Measurements from ENCODE around the gene FOXC1. TPM values are rescaled to one million over a fixed set of nuclear protein-coding genes. Genes with fewer than 3 reads are reported as not detected.
A peak's percentile ranks its signal among the peaks of the same experiment; 100 is the strongest.

The FOXC1 gene
- total and polyA plus RNA-seq, 7 experiments from 2014 or later: not detected

GRCh38 chr6:1594445-1595200, 15.1 kb upstream of the FOXC1 start:
- H3K4me3 ChIP-seq (ENCODE audit: low read length): no peak overlapping the region
- intact Hi-C loops (cut with micrococcal nuclease): no loop called here
- no peak for DNase-seq
- H3K27ac ChIP-seq (ENCODE audit: low read depth, low read length): no peak overlapping the region
- H3K9me3 ChIP-seq (ENCODE audit: control insufficient read depth in 2 of 3, low read length in 3 of 3): no peaks in the 10 kb centered on the region
- no peak for ATAC-seq
- Mint-ChIP-seq H3K4me1 (peaks cover 4 to 9% (median 4%) of the 10 kb centered on the region in 7 donors), H3K4me3 (peak overlapping the region in 1 of 10 donors; percentile 35), H3K9me3 (no peaks in the 10 kb centered on the region), H3K27me3 (peaks cover 44 to 52% (median 48%) of the 10 kb centered on the region in 5 donors), H3K27ac (no peak overlapping the region), H3K36me3 (no peaks in the 10 kb centered on the region)
- peaks cover 0 to 4% of the 10 kb centered on the region in 2 donors for H3K4me1 ChIP-seq (ENCODE audit: control insufficient read depth in 2 of 2, insufficient read depth in 2 of 2, low read length in 2 of 2)
- ChIA-PET POLR2A (interaction anchor here (0.6 kb wide), 1 partner anchor 34 kb away, joined by 3 read pairs; no protein-coding TSS in a partner anchor), CTCF (interaction anchor here (0.7 to 4.8 kb wide), 6 partner anchors 9 to 1156 kb away, joined by 3 to 58 read pairs (median 8); partner anchors contain the start of gene MYLK4)
- peaks cover 0 to 4% of the 10 kb centered on the region in 2 donors for H3K27me3 ChIP-seq (ENCODE audit: control insufficient read depth in 2 of 2, insufficient read depth in 2 of 2, low read length in 2 of 2)
- no peaks in the 10 kb centered on the region for H3K36me3 ChIP-seq (ENCODE audit: control insufficient read depth in 2 of 3, insufficient read depth in 3 of 3, low read length in 3 of 3)

- Mint-ChIP-seq H3K27me3 (peaks cover 51 to 60% (median 53%) of the 10 kb centered on the region in 5 donors), H3K4me1 (peaks cover 4 to 9% (median 4%) of the 10 kb centered on the region in 7 donors), H3K9me3 (no peaks in the 10 kb centered on the region), H3K27ac (no peak overlapping the region), H3K36me3 (no peaks in the 10 kb centered on the region), H3K4me3 (peak overlapping the region in 1 of 10 donors; percentile 35)
- CTCF ChIA-PET: interaction anchor here (0.7 to 4.8 kb wide), 13 partner anchors 9 to 1155 kb away, joined by 3 to 58 read pairs (median 4); partner anchors contain the start of gene MYLK4
- intact Hi-C loops (cut with micrococcal nuclease): loop anchor here (1.0 to 2.0 kb wide), 10 partner anchors 71 to 1155 kb away; partner anchors contain the start of gene MYLK4 (in 2 of the 2)
- ATAC-seq (no peak), DNase-seq (no peak)
- Histone ChIP-seq H3K27me3 (ENCODE audit: control insufficient read depth in 2 of 2, insufficient read depth in 2 of 2, low read length in 2 of 2) (peaks cover 0 to 4% of the 10 kb centered on the region in 2 donors), H3K27ac (ENCODE audit: low read depth, low read length) (no peak overlapping the region), H3K9me3 (ENCODE audit: control insufficient read depth in 2 of 3, low read length in 3 of 3) (no peaks in the 10 kb centered on the region), H3K36me3 (ENCODE audit: control insufficient read depth in 2 of 3, insufficient read depth in 3 of 3, low read length in 3 of 3) (no peaks in the 10 kb centered on the region), H3K4me1 (ENCODE audit: control insufficient read depth in 2 of 2, insufficient read depth in 2 of 2, low read length in 2 of 2) (peaks cover 0 to 4% of the 10 kb centered on the region in 2 donors), H3K4me3 (ENCODE audit: low read length) (no peak overlapping the region)
- POLR2A ChIA-PET: no interaction called here
Observed at GRCh38 chr6:1595271-1596087, 14.2 kb upstream of the FOXC1 start.

GRCh38 chr6:1596088-1596852, 13.4 kb upstream of the FOXC1 start:
- Histone ChIP-seq H3K4me3 (ENCODE audit: low read length) (no peak overlapping the region), H3K27me3 (ENCODE audit: control insufficient read depth in 2 of 2, insufficient read depth in 2 of 2, low read length in 2 of 2) (peaks cover 0 to 4% of the 10 kb centered on the region in 2 donors), H3K27ac (ENCODE audit: low read depth, low read length) (no peak overlapping the region), H3K36me3 (ENCODE audit: control insufficient read depth in 2 of 3, insufficient read depth in 3 of 3, low read length in 3 of 3) (no peaks in the 10 kb centered on the region), H3K9me3 (ENCODE audit: control insufficient read depth in 2 of 3, low read length in 3 of 3) (no peaks in the 10 kb centered on the region), H3K4me1 (ENCODE audit: control insufficient read depth in 2 of 2, insufficient read depth in 2 of 2, low read length in 2 of 2) (peaks cover 0 to 4% of the 10 kb centered on the region in 2 donors)
- DNase-seq (peak in 8 of 9 donors; percentile 45 to 76 (median 63)), ATAC-seq (peak; percentile 90)
- Mint-ChIP-seq H3K27ac (peak overlapping the region in 1 of 9 donors; percentile 28), H3K9me3 (no peaks in the 10 kb centered on the region), H3K4me1 (peaks cover 4 to 9% (median 7%) of the 10 kb centered on the region in 7 donors), H3K4me3 (peak overlapping the region in 6 of 10 donors; percentile 7 to 42 (median 30)), H3K36me3 (no peaks in the 10 kb centered on the region), H3K27me3 (peaks cover 59 to 68% (median 60%) of the 10 kb centered on the region in 5 donors)
- intact Hi-C loops (cut with micrococcal nuclease): loop anchor here (1.0 to 2.0 kb wide), 10 partner anchors 72 to 1155 kb away; partner anchors contain the start of gene MYLK4 (in 2 of the 2)
- POLR2A ChIA-PET: no interaction called here
- CTCF ChIA-PET: interaction anchor here (0.6 to 4.8 kb wide), 18 partner anchors 11 to 1154 kb away, joined by 3 to 58 read pairs (median 4); partner anchors contain the start of gene MYLK4

- DNase-seq (no peak), ATAC-seq (no peak)
- no peak overlapping the region for H3K4me3 ChIP-seq (ENCODE audit: low read length)
- H3K4me1 Mint-ChIP-seq: peaks cover 4 to 9% (median 7%) of the 10 kb centered on the region in 7 donors
- peaks cover 0 to 8% of the 10 kb centered on the region in 2 donors for H3K27me3 ChIP-seq (ENCODE audit: control insufficient read depth in 2 of 2, insufficient read depth in 2 of 2, low read length in 2 of 2)
- no peak overlapping the region for H3K4me3 Mint-ChIP-seq
- ChIA-PET CTCF (interaction anchor here (0.6 to 4.8 kb wide), 11 partner anchors 10 to 1046 kb away, joined by 3 to 58 read pairs (median 3); no protein-coding TSS in a partner anchor), POLR2A (no interaction called here)
- H3K9me3 ChIP-seq (ENCODE audit: control insufficient read depth in 2 of 3, low read length in 3 of 3): no peaks in the 10 kb centered on the region
- H3K36me3 Mint-ChIP-seq: no peaks in the 10 kb centered on the region
- H3K4me1 ChIP-seq (ENCODE audit: control insufficient read depth in 2 of 2, insufficient read depth in 2 of 2, low read length in 2 of 2): peaks cover 0 to 4% of the 10 kb centered on the region in 2 donors
- no peak overlapping the region for H3K27ac ChIP-seq (ENCODE audit: low read depth, low read length)
- no peak overlapping the region for H3K27ac Mint-ChIP-seq
- H3K36me3 ChIP-seq (ENCODE audit: control insufficient read depth in 2 of 3, insufficient read depth in 3 of 3, low read length in 3 of 3): no peaks in the 10 kb centered on the region
- intact Hi-C loops (cut with micrococcal nuclease): loop anchor here (2.0 kb wide), 4 partner anchors 508 to 1154 kb away; partner anchors contain the start of gene MYLK4 (in 1 of the 2)
- no peaks in the 10 kb centered on the region for H3K9me3 Mint-ChIP-seq
- H3K27me3 Mint-ChIP-seq: peaks cover 63 to 74% (median 65%) of the 10 kb centered on the region in 5 donors
Observed at GRCh38 chr6:1597121-1597744, 12.5 kb upstream of the FOXC1 start.

- Histone ChIP-seq H3K36me3 (ENCODE audit: control insufficient read depth in 2 of 3, insufficient read depth in 3 of 3, low read length in 3 of 3) (no peaks in the 10 kb centered on the region), H3K27me3 (ENCODE audit: control insufficient read depth in 2 of 2, insufficient read depth in 2 of 2, low read length in 2 of 2) (peaks cover 0 to 8% of the 10 kb centered on the region in 2 donors), H3K4me1 (ENCODE audit: control insufficient read depth in 2 of 2, insufficient read depth in 2 of 2, low read length in 2 of 2) (peaks cover 0 to 4% of the 10 kb centered on the region in 2 donors), H3K27ac (ENCODE audit: low read depth, low read length) (no peak overlapping the region), H3K4me3 (ENCODE audit: low read length) (no peak overlapping the region), H3K9me3 (ENCODE audit: control insufficient read depth in 2 of 3, low read length in 3 of 3) (no peaks in the 10 kb centered on the region)
- Mint-ChIP-seq H3K36me3 (no peaks in the 10 kb centered on the region), H3K4me3 (no peak overlapping the region), H3K4me1 (peaks cover 4 to 9% (median 7%) of the 10 kb centered on the region in 7 donors), H3K27ac (no peak overlapping the region), H3K9me3 (no peaks in the 10 kb centered on the region), H3K27me3 (peaks cover 66 to 74% (median 69%) of the 10 kb centered on the region in 5 donors)
- CTCF ChIA-PET: interaction anchor here (1.0 to 4.8 kb wide), 5 partner anchors 10 to 1045 kb away, joined by 3 to 58 read pairs (median 8); no protein-coding TSS in a partner anchor
- DNase-seq (no peak), ATAC-seq (no peak)
- intact Hi-C loops (cut with micrococcal nuclease): loop anchor here (2.0 kb wide), 4 partner anchors 507 to 1153 kb away; partner anchors contain the start of gene MYLK4 (in 1 of the 2)
- POLR2A ChIA-PET: no interaction called here
Observed at GRCh38 chr6:1597924-1598323, 11.8 kb upstream of the FOXC1 start.
